Activated CD4-positive, alpha-beta T cell treated with anti-CD3 and anti-CD28 coated beads, Interleukin-10, Interleukin-2, amounts not matched to agents 100 ng/mL and 50 ng/mL, durations not matched to agents 16 hours and 8 hours (primary cell): Measurements from ENCODE around the gene TMEM126B.
"Not testable (repeated sequence)": the region's sequence is repeated elsewhere in the genome, so short reads cannot be mapped to it uniquely, and the experiment has no call there.

Source experiments
- DNase-seq: peaks from one replicate; pipeline ENCODE4 v3.0.0-alpha.2; 2020

The TMEM126B gene

DNA sequence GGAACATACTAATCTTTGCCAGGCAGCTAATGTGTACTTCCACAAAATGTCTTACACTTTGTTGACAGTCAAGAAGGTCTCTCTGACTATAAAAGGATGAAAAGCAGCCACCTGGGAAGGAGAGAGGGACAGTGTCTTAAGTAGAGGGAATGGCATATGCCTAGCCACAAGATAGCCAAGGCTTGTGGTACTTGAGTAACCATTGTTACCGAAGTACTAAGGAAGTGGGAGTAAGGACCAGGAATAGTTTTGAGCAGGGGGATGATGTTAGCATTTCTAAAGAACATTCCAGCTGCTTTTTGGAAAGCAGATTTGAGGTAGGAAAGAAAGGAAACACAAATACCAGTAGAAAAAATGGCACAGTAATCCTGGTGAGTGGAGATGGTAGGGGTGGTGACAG lies 22.7 kb downstream of the TMEM126B start:
- DNase-seq, result no peak

DNA sequence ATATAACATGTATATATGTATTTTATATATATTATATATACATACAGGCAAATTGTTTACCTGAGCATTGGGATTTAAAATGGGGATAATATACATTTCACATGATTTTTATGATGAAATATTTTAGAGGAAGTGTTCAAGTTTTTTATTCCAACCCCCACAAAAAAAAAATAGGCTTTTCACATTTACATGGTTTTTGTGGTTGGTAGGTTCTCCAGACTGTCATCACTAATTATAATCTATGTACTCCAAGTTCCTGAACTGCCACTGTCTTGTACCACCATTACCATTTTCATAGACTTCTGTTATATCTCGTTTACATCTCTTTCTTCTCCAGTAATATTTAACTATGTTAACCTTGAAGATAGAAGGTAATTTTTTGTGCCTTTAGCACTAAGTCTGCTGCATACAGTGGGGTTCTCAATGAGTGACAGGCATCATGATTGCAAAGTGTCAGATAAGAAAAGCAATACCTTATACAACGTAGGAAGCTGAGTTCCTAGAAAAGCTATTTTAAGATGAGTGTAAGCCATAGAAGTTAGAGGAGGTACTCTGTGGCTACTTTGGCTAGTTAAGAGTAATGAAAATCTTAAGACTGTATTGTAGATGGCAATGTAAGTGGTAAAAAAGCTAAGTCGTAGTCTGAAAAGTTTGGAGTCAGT lies 24.5 kb downstream of the TMEM126B start:
- no peak for DNase-seq

DNA sequence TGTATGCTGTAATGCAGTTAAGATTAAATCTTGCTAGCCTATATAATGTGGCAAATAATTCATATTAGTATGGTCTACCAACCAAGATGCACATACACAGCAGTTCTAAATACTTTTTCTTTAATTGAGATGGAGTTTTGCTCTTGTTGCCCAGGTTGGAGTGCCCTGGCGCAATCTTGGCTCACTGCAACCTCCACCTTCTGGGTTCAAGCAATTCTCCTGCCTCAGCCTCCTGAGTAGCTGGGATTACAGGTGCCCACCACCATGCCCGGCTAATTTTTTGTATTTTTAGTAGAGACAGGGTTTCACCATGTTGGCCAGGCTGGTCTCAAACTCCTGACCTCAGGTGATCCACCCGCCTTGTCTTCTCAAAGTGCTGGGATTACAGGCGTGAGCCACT lies 25.9 kb downstream of the TMEM126B start:
- not testable (repeated sequence) for DNase-seq

DNA sequence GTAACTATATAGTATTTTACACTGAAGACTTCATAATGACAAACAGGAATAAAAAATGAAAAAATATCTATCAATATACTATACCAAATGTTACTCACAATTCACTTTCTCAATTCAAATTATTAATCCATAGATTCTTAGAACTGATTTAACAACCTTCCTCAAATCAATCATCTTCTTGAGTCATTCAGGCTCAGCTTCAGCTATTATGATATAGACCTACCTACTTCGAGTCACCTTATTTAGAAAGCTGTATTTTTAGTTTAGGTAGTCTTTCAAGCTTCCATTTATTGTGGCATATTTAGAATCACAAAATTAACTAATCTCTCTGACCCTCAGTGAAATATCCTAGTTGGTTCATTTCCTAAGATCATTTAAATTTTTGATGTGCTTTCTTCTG lies 28.4 kb downstream of the TMEM126B start:
- no peak for DNase-seq

DNA sequence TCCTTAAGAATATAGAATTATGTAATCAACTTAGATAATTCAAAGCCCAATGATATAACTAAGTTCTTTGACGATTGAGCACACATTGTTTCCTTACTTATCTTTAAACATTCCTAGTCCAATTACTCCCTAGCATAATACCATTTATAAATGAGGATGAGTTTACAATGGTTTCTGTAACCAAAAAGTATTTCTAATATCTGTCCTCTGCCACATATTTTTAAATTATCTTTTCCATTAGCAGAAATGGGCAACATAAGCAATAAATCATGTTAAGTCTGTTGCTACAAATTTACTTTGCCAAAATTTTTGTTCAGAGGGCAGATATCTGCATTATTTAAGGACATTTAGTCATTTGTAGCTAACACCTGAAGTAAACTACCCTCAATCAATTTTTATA lies 29.8 kb downstream of the TMEM126B start:
- no peak for DNase-seq

DNA sequence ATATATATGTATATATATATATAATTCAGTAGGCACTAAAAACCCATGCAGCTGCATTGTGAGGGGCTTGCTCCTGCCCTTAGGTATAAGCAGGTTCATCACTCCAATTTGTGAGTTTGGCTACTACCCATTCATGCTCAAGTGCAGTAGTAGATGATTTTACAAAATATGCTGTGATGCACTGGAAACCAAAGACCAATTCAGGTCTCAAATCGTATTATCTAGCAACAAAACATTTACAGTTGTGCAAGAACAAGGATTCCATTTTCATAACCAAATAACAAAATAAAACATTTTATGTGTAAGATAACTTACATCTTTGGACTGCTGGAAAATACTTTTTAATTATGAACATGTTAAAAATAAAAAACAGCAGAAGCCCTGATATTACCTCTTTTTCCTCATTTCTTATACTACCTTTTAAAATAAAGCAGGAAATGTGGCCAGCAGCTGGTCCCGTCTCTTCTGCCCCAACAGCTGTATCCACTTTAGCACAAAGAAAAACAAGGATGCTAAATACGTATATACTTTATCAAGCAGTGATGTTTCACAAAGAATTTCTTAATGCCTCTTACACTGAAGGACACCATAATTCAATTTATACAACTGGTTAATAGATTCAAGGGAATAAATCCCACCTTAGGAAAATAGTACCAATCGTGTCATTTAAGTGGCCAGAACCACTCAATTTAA lies 33.7 kb downstream of the TMEM126B start:
- DNase-seq, result no peak

DNA sequence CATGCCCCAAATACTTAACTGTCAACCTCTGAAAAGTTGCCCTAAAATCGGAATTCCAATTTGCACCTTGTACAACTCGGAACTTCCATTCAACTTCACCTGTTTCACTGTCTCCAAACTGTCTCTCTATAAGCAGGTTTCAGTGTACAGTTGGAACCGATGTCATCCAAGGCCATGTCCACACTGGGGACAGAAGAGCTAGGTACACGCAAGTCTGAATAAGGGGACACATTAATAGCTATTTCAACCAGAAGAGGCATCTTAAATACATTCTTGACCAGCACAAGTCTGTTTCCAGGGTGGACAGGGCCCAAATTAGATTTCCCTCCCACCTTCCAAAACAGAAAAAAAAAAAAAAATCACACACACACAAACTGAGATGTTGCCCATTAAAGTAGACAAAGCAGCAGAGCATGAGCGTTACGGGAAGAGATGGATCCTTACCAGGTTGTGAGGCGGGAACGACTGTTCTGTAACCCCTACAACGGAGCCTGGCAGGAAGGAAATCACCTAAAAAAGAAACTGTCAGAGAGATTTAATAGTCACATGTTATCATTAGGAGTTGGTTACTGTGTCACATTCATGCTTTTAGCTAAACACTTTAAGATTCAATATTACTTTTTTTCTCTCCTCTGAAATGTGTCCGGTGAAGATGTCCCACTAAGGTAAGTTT lies 34.8 kb downstream of the TMEM126B start:
- DNase-seq, result peak; percentile 52

DNA sequence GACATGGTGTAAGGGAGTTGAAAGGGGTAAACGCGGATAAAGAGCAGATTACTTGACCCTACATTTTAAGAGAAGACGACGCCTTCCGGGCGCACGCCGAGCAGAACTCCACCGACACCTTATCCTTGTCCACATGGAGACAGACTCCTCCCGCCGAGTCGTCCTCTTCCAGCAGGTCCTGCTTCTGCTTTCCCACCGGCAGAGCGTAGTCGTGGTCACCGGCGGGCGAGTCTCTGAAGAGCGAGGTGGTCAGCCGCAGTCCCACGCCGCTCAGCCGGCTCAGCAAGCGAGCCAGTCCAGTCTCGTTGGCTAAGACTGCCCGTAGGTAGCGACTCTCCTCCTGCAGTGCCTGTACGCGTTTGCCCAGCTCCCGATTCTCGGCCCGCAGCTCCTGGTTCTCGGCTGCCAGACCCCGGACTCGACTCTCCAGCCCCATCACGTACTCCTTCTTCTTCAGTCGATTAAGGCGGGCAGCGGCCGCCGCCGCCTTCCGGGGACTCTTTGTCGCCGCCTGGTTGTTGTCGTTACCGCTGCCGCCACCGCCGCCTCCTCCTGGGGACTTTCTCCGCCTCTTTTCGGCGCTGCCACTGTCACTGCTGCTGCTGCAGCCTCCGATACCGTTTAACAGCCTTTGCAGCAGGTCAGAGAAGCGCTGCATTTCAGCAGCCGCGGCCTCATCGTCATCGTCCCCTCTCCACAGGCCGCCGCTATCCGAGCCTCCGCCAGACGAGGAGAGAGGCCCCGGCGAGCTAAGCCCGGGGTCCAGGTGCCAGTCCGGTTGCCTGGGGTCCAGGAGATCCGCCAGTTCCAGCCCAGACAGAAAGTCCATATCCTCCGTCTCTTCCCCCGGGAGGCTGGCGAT lies 35.6 kb downstream of the TMEM126B start:
- peak; percentile 88 for DNase-seq

DNA sequence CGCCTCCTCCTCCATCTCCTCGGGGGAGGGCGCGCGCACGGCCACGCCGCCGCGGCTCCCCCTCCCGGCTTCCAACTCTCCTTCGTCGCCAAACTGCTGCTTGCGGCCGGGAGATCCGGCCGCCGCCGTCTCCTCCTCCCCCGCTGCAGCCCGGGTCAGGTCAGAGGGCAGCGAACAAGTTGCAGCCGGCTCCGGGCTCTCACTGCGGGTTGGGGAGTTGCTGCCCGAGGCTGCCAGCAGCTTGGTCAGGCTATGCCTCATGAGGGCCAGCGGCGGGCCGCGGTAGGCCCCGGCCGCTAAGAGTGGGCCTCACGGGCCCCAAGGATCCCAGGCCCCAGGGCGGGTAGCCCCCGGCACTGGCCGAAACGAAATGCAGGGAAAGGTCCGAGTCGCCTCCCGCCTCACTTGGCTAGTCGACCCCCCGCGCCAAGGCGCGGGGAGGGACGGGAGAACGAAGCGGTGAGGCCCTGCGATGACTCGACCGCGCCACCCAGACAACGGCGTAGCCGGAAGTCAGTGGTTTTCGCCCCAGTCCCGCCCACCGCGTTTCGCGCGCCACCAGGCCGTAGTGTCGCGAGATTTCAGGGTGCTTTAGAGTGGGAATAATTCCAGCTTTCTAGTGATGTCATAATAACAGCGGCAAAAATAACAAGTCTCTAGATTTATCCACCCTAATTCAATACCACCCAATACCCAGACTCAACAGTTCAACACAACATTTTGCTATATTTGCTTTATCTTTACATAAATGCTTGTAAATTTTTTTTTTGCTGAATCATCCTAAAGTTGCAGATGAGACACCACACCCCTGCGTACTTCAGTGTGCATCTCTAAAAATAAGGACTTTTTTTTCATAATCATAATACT lies 36.5 kb downstream of the TMEM126B start, which contains the start of gene CREBZF:
CREBZF (minus strand) TSS at position 515 of the 867 bp plus-strand sequence; CDS start at position 261, 254 bp downstream.
- peak; percentile 97 for DNase-seq

DNA sequence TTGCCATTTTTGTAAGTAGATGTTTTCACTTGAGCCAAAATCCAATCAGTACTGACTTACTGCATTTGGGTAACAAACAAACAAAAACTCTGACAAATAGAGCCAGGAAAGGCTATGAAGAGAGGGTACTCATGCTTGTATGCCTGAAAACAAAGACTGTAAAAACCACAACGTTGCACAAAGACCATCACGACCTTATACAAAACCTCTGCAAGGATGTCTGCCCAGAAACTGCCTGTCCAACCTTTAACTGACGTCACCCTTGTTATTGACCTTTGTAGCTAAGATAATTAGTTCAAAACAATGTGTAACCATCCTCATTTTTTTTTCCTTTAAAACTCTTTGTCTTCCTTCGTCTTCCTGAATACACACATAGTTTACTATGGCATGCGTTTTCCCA lies 37.3 kb downstream of the TMEM126B start:
- no peak for DNase-seq

DNA sequence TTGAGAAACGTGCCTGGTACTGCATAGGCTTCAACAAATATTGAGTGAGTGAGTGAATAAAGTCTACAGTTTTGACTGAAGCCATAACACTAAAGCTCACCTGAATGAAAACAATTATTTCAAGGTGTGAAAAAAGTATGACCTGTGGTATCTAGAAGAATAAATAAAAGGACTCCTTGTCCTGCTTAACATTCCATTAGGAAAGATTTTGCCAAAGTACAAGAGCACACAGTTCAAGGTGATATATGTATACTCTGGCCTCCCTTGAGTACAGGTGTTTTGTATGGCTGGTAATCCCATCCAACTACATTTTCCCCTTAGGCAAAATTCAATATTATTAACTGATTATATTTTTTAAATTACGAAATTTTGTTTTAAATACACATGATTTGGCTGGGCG lies 38.3 kb downstream of the TMEM126B start:
- DNase-seq, result no peak

DNA sequence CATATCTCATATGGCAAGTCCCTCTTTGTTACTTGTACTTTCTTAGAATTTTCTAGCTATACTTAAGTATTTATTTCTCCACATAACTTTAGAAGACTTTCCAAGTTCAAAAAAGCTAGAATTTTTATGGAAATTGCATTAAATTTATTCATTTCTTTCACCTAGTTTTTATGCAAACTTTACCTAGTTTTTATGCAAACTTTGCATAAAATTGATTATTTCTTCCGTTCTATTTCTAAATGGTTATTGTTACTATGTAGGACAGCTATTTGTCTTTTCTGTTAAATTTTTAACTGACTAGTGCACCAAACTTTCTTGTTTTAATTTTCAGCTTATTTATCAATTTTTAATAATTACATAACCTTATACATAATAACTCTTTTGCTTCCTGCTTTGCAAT lies 39.8 kb downstream of the TMEM126B start:
- no peak for DNase-seq

DNA sequence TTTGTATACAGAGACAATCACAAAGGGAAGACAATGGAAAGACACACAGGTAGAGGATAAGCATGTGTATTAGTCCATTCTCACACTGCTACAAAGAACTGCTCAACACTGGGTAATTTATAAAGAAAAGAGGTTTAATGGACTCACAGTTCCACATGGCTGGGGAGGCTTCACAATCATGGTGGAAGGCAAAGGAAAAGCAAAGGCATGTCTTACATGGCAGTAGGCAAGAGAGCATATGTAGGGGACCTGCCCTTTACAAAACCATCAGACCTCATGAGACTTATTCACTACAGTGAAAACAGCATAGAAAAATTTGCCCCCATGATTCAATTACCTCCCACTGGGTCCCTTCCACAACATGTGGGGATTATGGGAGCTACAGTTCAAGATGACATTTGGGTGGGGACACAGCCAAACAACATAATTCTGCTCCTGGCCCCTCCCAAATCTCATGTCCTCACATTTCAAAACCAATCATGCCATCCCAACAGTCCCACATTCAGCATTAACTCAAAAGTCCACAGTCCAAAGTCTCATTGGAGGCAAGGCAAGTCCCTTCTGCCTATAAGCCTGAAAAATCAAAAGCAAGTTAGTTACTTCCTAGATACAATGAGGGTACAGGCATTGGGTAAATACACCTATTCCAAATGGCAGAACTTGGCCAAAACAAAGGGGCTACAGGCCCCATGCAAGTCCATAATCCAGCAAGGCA lies 42.7 kb downstream of the TMEM126B start:
- DNase-seq, result not testable (repeated sequence)

DNA sequence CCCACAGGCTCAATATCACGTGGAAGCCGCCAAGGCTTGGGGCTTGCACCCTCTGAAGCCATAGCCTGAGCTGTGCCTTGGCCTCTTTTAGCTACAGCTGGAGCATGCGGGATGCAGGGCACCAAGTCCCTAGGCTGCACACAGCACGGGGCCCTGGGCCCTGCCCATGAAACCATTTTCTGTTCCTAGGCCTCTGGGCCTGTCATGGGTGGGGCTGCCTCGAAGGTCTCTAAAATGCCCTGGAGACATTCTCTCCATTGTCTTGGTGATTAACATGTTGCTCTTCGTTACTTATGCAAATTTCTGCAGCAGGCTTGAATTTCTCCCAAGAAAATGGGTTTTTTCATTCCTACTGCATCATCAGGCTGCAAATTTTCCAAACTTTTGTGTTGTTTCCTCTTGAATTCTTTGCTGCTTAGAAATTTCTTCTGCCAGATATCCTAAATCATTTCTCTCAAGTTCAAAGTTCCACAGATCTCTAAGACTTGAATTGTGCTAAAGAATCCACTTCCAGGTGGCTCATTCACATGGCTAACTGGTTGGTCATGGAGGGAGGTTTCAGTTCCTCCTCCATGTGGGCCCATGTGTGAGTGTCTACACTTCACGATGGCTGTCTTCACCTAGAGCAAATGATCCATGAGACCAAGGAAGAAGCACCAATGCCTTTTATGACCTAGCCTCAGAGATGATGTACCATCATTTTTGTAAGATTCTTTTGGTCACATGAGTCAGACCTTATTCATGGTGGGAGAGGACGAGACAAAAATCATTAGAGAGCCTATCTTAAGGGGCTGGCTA lies 43.9 kb downstream of the TMEM126B start:
- no peak for DNase-seq

DNA sequence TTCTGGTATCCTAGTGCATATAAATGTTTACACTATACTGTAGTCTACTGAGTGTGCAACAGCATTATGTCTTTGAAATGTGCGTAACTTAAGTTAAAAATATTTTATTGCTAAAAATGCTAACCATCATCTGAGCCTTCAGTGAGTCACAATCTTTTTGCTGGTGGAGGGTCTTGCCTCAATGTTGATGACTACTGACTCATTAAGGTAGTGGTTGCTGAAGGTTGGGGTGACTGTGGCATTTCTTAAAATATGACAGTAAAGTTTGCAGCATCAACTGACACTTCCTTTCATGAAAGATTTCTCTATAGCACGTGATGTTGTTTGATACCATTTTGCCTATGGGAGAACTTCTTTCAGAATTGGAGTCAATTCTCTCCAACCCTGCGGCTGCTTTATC lies 45.0 kb downstream of the TMEM126B start:
- peak; percentile 66 for DNase-seq

DNA sequence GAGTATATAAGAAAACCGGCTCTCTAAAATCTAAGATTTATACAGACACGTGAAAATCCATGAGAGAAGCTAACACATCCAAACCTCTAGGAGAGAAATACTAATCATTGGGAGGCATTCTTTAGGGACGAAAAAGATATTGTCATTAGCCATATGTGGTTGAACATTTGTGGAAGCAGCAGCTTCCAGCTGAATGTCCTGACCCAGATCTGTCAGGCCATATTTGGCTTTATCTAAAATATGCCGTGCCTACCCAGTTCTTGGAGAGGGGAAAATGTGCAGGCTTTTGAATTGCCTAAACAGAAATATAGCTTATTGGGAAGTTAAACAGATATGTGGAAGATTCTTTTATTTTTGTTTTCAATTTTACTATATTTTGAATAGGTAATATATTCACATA lies 51.2 kb downstream of the TMEM126B start:
- DNase-seq, result no peak

DNA sequence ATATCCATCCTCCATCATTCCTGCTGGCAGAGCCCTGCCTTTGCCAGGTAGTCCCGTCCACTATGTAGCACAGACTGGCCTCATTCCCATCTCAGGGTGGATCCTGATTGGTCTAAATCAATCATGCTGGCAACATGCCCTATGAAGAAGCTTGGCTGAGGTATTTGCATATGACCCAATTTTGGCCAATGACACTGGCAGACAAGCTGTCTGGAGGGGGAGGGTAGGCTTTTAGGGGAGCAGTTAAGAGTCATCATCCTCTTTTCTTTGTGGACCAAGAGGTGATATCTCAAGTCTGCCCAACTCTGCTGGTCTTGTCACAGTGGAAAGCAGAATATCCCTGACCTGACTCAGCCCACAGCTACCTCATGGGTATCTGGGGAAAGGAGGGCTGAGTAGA lies 52.5 kb downstream of the TMEM126B start:
- DNase-seq, result no peak

DNA sequence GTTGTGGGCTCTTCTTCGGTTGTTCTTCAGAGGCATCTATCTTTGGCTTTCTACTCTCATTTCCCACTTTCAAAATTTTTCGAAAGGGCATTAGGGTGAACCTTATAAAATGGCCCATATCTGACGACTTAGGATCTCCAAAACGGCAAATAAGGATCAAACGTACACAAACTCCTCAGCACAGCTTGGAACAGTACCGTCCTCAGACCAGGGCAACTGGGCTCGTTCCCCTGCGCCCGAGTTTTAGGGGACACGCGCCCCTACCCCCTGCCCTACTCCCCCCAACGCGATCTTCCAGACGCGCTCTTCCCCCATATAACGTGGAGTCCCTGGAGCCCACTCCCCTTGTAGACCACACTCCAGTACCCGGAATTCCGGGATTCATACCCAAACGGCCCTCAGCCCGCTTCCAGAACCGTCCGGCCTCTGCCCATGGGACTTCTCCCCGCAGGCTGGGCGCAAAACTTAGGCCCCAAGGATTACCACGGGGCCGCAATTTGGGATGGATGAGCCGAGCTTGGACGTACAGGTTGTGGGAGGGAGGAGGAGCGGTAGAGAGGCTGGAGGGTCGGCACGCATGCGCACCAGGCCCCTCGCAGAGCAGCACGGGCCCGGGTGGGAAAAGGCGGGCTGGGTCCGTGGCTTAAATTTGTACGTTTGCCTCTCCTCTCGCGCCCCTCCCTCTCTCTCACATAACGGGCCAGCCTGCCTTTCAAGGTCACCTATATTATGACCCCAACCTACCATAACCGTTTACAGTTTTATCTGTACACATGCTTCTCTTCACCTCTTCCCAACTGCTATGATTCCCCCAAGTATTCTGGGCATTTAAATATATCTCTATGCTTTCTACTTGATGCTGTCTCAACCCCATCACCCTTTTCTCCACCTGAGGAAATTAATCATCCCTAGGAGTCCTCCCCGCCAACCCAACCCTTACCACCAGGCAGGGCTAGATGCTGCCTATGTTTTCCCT lies 54.2 kb downstream of the TMEM126B start:
- DNase-seq, result peak; percentile 68

DNA sequence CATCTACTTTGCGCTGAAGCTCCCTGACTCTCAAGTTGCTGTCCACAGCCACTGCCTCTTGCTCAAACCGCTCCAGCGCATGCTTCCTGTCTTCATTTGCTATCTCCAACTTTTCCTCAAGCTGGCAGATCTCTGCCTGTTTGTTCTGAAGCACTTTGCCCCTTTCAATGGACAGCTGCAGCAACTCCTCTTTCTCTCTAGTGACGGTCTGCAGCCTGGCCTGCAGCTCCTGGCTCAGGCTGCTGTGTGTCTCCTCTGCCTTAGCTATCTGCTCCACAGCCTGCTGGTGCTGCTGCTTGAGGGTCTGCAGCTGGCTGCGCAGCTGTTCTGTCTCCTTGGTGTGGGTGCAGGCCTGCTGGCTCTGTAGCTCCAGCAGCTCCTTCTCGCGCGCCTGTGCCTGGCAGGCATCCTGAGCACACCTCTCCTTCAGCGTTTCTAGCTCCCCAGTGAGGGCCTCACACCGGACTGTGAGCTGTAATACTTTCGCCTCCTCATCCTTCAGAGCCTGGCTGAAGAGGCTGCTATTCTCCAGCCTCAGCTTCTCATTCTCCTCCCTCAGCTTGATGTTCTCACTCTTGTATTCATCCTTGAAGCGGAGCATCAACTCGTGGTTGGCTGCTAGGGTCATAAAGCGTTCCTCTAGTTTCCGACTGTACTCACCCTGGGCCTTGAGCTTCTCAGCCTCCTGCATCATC lies 56.9 kb downstream of the TMEM126B start:
- DNase-seq, result no peak
